Neural progenitor cell (in vitro differentiated cells): ENCODE measurements around the gene GDF11.

ENCODE experiments used
- EZH2 ChIP-seq: fragments of 200-600 bp; sonication (generic); IDR thresholded peaks from 2 replicates; pipeline ENCODE4 v1.6.1; 2017; ENCODE audit warnings: antibody characterized with exemption, mild to moderate bottlenecking, moderate library complexity
- TF ChIP-seq, protein P1 (sequence below): fragments of 200-600 bp; sonication (generic); IDR thresholded peaks from 2 replicates; pipeline ENCODE4 v1.5.1; 2017; ENCODE audit warnings: antibody characterized with exemption, mild to moderate bottlenecking

DNA sequence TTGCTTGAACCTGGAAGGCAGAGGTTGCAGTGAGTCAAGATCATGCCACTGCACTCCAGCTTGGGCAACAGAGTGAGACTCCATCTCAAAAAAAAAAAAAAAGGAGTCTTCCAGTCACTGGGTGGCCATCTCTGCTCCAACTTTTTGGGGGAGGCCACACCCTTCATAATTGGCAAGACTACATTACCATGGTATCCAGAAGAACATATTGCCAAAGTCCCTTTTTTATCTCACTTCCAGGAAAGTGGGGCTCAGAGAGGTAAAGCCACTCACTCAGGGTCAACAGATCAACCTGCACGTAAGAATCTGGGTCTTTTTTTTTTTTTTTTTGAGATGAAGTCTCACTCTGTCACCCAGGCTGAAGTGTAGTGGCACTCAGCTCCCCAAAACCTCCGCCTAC is 9.1 kb upstream of the GDF11 start:
- TF ChIP-seq, protein P1, sequence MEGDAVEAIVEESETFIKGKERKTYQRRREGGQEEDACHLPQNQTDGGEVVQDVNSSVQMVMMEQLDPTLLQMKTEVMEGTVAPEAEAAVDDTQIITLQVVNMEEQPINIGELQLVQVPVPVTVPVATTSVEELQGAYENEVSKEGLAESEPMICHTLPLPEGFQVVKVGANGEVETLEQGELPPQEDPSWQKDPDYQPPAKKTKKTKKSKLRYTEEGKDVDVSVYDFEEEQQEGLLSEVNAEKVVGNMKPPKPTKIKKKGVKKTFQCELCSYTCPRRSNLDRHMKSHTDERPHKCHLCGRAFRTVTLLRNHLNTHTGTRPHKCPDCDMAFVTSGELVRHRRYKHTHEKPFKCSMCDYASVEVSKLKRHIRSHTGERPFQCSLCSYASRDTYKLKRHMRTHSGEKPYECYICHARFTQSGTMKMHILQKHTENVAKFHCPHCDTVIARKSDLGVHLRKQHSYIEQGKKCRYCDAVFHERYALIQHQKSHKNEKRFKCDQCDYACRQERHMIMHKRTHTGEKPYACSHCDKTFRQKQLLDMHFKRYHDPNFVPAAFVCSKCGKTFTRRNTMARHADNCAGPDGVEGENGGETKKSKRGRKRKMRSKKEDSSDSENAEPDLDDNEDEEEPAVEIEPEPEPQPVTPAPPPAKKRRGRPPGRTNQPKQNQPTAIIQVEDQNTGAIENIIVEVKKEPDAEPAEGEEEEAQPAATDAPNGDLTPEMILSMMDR = no peak
- TF ChIP-seq EZH2 = no peak
